ENCODE measurements around the gene NRG2.

NRG2 gene

DNA sequence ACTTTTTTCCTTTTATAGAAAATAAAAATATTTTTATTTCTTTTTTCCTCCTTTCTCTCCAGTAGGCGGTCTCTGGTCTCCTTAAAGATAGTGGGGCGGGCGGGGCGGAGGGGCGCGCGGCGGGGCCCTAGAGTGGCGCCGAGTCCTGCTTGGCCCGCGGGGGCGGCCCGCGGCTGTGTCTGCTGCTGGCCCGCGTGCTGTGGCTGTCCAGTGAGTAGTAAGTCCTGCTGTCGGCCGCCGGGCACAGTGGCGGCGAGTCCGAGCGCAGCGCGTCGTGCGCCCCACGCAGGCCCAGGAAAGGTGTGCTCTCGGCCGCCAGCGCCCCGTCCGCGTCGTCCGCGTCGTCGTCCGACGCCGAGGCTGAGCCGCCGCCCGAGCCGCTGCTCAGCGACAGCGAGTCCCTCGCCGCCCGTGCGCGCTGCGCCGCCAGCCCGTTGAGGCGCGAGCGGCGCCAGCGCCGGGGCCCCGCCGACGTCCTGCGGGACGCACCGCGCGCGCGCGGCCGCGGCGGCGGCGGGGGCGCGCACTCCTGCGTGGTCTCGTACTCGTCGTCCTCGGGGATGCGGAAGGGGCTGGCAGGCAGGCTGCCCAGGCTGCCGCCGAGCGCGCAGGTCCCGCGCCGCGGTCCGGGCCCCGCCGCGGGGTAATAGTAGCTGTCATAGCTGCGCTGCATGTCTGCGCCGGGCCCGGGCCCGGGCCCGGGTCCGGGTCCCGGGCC is 195.2 kb downstream of the NRG2 start:
- TF ChIP-seq, protein P1, sequence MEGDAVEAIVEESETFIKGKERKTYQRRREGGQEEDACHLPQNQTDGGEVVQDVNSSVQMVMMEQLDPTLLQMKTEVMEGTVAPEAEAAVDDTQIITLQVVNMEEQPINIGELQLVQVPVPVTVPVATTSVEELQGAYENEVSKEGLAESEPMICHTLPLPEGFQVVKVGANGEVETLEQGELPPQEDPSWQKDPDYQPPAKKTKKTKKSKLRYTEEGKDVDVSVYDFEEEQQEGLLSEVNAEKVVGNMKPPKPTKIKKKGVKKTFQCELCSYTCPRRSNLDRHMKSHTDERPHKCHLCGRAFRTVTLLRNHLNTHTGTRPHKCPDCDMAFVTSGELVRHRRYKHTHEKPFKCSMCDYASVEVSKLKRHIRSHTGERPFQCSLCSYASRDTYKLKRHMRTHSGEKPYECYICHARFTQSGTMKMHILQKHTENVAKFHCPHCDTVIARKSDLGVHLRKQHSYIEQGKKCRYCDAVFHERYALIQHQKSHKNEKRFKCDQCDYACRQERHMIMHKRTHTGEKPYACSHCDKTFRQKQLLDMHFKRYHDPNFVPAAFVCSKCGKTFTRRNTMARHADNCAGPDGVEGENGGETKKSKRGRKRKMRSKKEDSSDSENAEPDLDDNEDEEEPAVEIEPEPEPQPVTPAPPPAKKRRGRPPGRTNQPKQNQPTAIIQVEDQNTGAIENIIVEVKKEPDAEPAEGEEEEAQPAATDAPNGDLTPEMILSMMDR (IDR thresholded peaks at IDR 0.05; ENCODE audit: extremely low read depth, insufficient read depth, missing control alignments), result peak; percentile 0
- in situ Hi-C loops (cut with MboI; ENCODE audit: low pct_unique_long_range_greater_than_20kb, low sequenced_read_pairs, unreplicated experiment), result no loop called here
- DNase-seq (ENCODE audit: low spot score), result peak; percentile 88

DNA sequence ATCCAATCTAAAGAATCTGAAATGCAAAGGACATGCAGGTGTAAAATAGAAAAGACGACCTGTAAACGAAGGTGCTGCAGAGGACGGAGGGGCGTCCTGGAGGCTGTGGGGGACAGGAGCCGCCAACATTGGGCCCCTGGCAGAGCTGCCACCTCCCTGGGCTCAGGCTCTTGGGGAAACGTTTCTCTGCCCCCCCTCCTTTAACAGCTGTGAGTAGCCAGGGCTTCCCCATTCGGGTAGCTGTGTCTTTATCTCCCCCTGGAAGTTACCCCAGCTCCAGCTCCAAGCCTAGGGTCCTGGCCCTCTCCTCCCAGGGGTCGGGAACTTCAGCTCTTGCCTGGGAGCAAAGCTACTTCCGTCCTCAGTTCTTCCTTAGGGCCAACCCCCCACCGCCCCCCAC is 196.0 kb downstream of the NRG2 start:
- TF ChIP-seq, protein P1 (IDR thresholded peaks at IDR 0.05; ENCODE audit: extremely low read depth, insufficient read depth, missing control alignments), result no peak
- in situ Hi-C loops (cut with MboI; ENCODE audit: low pct_unique_long_range_greater_than_20kb, low sequenced_read_pairs, unreplicated experiment), result no loop called here
- DNase-seq (ENCODE audit: low spot score), result no peak

DNA sequence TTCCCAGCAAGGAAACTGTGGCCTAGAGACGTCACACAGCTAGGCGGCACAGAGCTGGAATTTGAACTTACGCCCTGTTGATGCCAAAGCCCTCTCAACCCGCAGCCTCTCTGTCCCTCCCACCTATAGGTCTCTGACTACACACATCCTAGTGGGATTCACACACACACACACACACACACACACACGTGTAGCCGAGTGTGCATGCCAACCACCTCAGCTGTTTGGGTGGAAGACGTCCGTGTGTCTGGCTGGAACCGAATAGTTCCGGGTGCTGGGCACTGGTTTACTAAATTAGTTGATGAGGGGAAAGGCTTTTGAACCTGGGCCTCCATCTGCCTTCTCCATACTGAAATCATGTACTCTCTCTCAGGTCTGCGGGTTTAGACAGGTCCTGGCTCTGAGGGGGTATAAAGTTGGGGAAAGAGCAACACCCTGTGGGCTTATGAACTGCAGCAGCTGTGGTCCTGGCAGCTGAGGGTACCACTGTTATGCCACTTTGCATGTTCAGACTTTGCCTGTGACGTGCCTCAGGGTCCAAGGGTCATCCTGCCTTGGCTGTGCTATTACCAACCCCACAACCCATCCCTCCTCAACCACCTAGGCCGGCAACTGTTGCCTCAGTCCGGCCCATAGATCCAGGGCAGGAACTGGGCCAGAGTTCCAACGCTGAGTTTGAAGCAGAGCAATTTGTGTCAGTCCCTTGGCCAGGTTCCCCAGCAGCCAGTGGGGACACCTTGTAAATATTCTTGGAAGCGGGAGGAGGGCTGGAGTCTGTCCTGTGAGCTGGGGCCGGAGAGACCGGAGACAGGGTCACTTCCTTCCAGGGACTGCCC is 197.0 kb downstream of the NRG2 start:
- no peak for DNase-seq (ENCODE audit: low spot score)
- in situ Hi-C loops (cut with MboI; ENCODE audit: low pct_unique_long_range_greater_than_20kb, low sequenced_read_pairs, unreplicated experiment), result no loop called here
- TF ChIP-seq, protein P1 (IDR thresholded peaks at IDR 0.05; ENCODE audit: extremely low read depth, insufficient read depth, missing control alignments), result no peak

DNA sequence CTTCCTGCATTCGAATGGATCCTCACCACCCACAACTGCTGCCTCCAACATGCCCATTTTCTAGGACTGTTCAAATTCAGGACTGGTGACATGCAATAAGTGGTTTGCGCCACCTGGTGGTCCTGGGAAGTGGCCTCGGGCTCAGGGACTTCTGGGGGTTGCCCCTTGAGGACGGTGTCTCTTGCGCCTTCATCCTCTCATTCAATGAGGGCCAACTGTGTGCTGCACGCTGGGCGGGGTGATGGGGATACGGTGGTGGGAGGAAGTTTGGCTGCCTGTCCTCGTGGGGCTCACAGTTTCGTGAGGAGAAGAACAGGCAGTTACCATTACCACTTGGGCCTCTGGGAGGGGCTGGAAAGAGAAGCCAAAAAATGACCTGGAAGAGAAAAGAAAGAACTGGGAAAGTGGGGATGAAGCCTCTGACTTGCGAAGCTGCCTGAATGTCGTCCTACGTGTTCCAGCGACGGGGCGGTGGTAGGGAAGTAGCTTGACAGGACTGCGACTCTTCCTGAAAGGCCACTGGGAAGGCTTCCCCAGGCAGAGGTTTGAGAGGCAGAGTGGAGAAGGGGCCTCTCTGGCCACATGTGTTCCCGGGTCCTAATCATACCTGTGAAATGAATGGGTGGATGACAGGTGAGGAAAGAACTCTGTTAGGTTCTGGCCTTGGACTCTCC is 198.5 kb downstream of the NRG2 start:
- TF ChIP-seq, protein P1 (IDR thresholded peaks at IDR 0.05; ENCODE audit: extremely low read depth, insufficient read depth, missing control alignments), result peak; percentile 90

DNA sequence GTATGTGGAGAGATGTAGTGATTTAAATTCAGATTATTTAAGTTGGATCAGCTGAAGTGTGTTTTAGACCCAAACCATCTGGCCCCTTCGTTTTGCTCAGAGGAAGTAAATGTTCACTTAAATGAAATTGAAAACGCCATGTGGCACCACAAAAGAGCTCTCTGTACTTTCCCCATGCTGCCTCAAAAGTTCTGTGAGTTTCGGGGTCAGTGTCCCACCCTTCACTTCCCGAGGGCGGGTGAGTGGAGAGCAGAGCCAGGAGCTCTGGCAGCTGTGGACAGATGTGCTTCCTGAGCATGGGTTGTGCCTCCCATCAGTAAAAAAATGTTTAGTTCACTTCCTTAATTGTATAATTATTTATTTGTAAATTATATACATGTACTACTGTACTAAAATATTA is 199.1 kb downstream of the NRG2 start:
- TF ChIP-seq, protein P1 (IDR thresholded peaks at IDR 0.05; ENCODE audit: extremely low read depth, insufficient read depth, missing control alignments), result no peak
- in situ Hi-C loops (cut with MboI; ENCODE audit: low pct_unique_long_range_greater_than_20kb, low sequenced_read_pairs, unreplicated experiment), result no loop called here
- peak; percentile 69 for DNase-seq (ENCODE audit: low spot score)

More for the DNA sequence above, 198.5 kb downstream of the NRG2 start:
- in situ Hi-C loops (cut with MboI; ENCODE audit: low pct_unique_long_range_greater_than_20kb, low sequenced_read_pairs, unreplicated experiment), result no loop called here
- DNase-seq (ENCODE audit: low spot score), result peak; percentile 88

DNA sequence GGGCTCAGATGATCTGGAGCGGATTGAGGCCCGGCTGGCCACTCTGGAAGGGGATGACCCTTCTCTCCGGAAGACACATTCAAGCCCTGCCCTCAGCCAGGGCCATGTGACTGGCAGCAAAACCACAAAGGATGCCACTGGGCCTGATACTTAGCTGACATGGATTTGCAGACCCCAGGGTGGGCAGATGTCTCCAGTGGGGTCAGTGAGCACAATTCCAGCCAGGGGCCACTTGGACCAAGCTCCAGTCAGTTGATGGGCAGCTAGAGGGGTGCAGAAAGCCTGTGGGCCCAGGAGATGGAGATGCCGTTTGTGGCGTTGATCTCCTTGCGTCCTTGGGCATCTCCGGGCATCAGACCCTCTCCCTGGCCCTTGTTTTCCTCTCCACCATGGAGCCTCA is 200.8 kb downstream of the NRG2 start:
- TF ChIP-seq, protein P1 (IDR thresholded peaks at IDR 0.05; ENCODE audit: extremely low read depth, insufficient read depth, missing control alignments), result no peak
- DNase-seq (ENCODE audit: low spot score), result no peak
- in situ Hi-C loops (cut with MboI; ENCODE audit: low pct_unique_long_range_greater_than_20kb, low sequenced_read_pairs, unreplicated experiment), result no loop called here
